Sciatic nerve (tissue), 2 donors: ENCODE data around the gene UBE4B. TPM values are rescaled to one million over a fixed set of nuclear protein-coding genes. Genes with fewer than 3 reads are reported as not detected.
"Not testable (repeated sequence)": the region's sequence is repeated elsewhere in the genome, so short reads cannot be mapped to it uniquely, and the experiment has no call there.

Source experiments
- ATAC-seq: fragments of 200-7000 bp; cut with Tn5 transposase; one replicate; pipeline ENCODE4 v1.9.1; 2020; ENCODE audit warnings: mild to moderate bottlenecking, moderate library complexity
- DNase-seq: peaks from one replicate; pipeline ENCODE4 v3.0.0-alpha.2; 2020; ENCODE audit warnings: low spot score
- intact Hi-C: fragments of 100-400 bp; cut with DNase I; formaldehyde crosslinking; loops from one replicate; pipeline ENCODE4 v1.14.2; 2022
- total RNA-seq: library from RNA; stranded (reverse); fragmentation: NEBNext Ultra II Directional; extraction: Animal tissue kit (Norgen Biotek cat#: 25700); gene quantifications from one replicate; pipeline ENCODE4 v1.2.1, GENCODE V29; 2021
- donor health status: DM: no; HTN: no; CAD: no.
- donor health status: DM: no; HTN: no; CAD: no.

Gene UBE4B
- total RNA-seq, 1 donor from 2014 or later = 42.5 TPM

DNA sequence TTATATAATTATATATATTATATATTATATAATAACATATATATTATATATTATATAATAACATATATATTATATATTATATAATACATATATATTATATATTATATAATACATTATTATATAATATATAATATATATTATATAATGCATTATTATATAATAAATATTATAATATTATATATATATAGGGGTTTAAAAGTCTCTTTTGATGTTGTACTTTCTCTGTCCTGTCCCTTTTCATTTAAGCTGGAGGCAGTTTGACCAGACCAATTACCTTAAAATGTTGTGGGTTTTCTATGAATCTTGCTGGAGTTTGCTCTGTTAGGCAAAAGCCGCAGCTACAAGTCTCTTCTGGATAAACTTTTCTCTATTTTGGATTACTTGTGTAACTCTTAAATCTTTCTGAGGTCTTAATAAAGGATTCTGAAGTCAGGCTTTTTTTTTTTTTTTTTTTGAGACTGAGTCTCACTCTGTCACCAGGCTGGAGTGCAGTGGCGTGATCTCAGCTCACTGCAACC is 155.4 kb downstream of the UBE4B start:
- DNase-seq = no peak
- no peak for ATAC-seq
- intact Hi-C loops = no loop called here

DNA sequence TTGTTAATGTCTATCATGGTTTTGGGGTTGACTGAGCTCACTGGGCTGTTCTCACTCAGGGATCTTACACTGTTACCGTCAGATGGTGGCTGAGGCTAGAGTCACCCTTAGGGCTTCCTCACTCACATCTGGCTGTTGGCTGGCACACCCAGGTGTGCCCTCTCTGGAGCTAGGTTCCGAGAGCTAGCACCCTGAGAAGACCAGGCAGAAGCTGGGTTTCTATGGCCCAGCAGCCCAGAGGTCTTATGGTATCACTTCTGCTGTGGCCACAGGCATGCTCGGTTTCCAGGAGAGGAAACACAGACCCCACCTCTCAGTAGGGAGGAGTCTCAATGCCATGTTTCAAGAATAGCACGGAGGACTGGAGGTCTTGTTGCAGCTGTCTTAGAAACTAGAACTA is 156.9 kb downstream of the UBE4B start:
- ATAC-seq = no peak
- intact Hi-C loops = no loop called here
- no peak for DNase-seq

DNA sequence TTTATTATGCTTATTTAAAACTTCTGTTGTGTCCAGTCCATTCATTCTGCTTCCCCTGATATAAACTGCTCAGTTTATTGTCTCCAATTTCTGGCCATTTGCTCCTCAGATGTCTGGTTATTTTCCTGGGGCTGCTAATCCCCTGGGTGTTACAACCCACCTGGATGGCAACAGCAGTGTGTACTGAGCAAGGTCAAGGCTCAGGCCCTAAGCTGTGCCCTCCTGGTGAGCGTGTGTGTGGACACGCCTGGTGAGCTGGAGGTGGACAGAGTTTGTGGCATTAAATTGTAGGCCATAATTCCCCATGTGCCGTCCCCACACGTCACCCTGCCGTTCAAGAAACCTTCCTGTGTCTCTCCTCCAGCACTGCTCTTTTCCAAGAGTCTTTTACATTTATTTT is 159.5 kb downstream of the UBE4B start:
- intact Hi-C loops = no loop called here
- no peak for DNase-seq
- no peak for ATAC-seq

DNA sequence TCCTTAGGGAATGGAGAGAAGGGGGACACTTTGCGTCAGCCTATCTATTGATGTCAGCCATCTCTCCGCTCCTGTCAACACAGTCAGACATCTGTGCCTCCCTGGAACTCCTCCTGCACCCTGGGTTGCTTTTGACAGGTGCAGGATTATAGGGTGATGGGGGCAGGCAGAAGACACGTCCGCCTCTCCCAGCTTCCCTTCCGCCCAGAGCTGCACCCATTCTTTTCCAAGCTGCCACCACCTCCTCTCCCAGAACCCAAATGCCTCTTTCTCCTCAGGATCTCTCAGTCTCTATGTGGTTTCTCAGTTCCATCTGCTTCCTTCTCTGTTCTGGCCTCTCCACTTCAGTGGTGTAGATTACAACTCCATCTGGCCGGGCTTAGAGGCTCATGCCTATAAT is 160.5 kb downstream of the UBE4B start:
- DNase-seq = no peak

DNA sequence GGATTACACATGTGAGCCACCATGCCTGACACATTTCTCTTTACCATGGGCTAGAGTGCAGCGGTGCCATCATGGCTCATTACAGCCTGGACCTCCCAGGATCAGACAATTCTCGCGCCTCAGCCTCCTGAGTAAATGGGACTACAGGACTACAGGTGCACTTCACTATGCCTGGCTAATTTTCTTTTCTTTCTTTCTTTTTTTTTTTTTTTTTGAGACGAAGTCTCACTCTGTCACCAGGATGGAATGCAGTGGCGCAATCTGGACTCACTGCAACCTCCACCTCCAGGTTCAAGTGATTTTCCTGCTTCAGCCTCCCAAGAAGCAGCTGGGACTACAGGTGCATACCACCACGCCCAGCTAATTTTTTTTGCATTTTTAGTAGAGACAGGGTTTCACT is 162.8 kb downstream of the UBE4B start:
- ATAC-seq (no peak), DNase-seq (no peak)
- intact Hi-C loops = no loop called here

More for the DNA sequence above, 160.5 kb downstream of the UBE4B start:
- intact Hi-C loops = no loop called here
- no peak for ATAC-seq

DNA sequence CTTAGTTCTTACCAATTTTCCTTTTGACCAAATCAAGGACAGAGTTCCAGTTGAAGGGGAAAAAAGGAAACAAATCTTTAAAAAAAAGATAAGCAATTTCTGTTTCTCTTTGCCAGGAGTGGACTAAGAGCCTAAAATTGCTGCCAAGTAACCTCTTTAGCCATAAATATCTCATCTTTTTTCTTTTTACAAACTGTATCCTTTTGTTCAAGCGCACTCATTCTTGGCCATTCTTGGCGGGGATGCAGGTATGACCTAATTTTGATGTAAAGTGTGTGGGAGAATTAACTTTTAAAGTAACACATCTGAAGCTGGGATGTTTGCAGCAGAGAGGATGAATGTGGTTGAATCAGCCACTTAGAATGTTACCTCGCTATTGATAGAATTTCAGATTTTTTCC is 164.2 kb downstream of the UBE4B start:
- ATAC-seq (no peak), DNase-seq (no peak)
- intact Hi-C loops = no loop called here

DNA sequence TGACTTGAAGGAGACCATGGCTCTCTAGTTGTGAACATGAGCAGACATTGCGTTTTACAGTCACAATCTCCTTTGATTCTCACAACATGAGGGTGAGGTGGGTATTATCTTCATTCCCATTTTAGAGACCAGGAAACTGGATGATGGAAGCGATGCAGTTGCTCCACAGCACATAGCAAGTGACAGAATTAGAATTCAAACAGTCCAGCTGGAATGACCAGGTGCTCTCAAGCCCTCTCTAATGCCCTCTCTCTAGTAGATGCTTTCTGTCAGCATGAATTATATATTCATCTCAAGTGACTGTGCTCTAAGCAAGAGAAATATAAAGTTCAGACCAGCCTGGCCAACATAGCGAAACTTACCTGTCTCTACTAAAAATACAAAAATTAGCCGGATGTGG is 167.9 kb downstream of the UBE4B start:
- DNase-seq (no peak), ATAC-seq (no peak)
- intact Hi-C loops = no loop called here

DNA sequence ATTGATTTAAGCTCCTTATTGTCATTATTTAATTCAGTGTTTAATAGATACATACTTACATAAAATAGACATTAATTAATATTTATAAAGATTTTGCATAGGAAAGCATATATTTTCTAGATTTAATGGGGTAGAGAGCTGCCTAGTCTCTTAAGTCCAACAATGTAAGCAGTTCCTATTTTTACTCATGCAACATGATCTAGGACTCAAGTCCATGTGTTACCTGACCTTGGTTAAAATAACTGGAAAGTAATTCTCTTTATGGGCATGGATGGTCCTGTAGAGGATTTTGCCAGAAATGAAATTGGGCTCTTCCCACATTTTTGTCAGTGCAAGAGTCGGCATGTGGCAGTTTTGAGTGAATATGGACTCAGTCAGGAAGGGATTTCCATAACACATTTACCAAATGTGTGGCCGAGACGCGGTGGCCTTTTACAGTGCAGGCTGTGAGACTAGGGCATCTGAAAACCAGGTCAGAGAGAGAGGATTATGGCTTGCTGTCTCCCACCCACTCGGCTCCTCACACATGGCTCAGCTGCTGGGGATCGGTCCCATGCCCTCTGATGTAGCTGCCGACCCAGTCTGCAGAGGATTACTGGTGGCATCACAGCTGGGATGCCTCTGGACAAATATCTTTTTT is 171.4 kb downstream of the UBE4B start:
- DNase-seq (no peak), ATAC-seq (no peak)
- intact Hi-C loops = no loop called here

DNA sequence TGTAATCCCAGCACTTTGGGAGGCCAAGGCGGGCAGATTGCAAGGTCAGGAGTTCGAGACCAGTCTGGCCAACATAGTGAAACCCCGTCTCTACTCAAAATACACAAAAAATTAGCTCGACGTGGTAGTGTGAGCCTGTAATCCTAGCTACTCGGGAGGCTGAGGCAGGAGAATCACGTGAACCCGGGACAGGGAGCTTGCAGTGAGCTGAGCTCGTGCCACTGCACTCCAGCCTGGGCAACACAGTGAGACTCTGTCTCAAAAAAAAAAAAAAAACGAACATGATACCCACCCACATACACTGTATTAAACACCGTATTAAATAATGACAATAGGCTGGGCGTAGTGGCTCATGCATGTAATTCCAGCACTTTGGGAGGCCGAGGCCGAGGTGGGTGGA is 172.4 kb downstream of the UBE4B start:
- ATAC-seq, intact Hi-C loops, DNase-seq: not testable (repeated sequence)

DNA sequence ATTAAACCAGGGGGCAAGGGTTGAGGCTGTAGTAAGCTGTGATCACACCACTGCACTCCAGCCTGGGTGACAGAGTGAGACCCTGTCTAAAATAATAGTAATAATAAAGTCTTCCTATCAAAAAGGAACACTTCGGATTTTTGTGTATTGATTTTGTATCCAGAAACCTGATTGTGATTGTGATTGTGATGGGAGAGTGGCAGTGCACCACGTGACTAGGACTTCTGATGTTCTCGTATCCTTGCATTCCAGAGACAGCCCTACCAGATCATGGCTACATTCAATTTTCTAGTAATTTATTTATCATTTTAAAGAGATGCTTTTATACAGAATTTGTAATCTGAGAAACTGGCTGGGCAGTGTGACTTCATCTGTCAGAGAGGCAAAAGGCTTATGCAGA is 175.1 kb downstream of the UBE4B start:
- DNase-seq (no peak), ATAC-seq (no peak)
- intact Hi-C loops = no loop called here

DNA sequence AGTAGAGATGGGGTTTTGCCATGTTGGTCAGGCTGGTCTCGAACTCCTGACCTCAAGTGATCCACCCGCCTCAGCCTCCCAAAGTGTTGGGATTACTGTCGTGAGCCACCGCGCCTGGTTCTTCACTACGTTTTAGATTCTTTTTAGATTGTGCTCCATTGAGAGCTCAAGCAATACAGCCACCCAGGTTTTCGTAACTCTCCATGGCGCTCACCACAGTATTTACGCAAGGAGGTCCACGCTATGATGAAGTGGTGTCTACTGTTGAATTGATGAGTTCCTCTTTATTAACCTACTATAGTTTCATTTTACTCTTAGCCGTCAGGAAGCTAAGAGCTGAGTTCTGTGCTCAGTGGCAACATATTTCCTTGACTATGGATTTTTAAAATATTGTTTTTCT is 175.8 kb downstream of the UBE4B start:
- DNase-seq (no peak), ATAC-seq (no peak)
- intact Hi-C loops = no loop called here

DNA sequence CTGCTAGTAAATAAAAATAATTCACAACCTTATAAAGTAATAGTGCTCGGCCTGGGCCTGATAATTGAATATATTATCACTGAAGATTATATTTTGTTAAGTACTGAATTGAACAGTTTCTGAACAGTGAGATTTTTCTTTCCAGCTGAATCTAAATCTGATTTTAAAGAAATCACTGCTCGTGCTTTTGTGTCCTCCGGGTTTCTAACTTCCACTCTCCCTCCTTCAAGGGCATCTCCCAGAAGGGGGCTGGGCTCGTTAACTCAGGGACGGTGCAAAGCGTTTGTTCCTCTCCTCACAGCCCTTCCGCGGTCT is 176.8 kb downstream of the UBE4B start:
- no peak for DNase-seq
- intact Hi-C loops = no loop called here
- no peak for ATAC-seq

DNA sequence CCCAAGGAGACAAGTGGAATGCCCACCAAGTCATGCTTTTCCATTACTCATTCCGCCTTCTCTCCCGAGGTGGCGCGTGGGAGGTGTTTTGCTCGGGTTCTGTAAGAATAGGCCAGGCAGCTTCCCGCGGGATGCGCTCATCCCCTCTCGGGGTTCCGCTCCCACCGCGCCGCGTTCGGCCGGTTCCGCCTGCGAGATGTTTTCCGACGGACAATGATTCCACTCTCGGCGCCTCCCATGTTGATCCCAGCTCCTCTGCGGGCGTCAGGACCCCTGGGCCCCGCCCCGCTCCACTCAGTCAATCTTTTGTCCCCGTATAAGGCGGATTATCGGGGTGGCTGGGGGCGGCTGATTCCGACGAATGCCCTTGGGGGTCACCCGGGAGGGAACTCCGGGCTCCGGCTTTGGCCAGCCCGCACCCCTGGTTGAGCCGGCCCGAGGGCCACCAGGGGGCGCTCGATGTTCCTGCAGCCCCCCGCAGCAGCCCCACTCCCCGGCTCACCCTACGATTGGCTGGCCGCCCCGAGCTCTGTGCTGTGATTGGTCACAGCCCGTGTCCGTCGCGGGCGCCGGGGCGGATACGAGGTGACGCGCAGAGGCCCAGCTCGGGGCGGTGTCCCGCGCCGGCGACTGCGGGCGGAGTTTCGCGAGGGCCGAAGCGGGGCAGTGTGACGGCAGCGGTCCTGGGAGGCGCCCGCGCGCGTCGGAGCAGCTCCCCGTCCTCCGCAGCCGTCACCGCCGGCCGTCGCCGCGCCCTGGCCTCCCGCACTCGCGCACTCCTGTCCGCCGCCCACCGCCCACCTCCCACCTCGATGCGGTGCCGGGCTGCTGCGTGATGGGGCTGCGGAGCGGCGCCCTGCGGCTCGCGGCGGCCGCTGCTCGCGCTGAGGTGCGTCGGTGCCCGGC is 177.4 kb downstream of the UBE4B start, which contains the start of gene KIF1B:
Gene KIF1B, plus strand, starts transcription at position 666 of the 906 bp plus-strand sequence. CDS start 21,759 bp downstream, outside the sequence.
- intact Hi-C loops = loop anchor here (5.0 to 10.0 kb wide), 2 partner anchors 125 to 143 kb away; no protein-coding TSS in a partner anchor
- ATAC-seq (peak; percentile 99), DNase-seq (peak; percentile 99)

DNA sequence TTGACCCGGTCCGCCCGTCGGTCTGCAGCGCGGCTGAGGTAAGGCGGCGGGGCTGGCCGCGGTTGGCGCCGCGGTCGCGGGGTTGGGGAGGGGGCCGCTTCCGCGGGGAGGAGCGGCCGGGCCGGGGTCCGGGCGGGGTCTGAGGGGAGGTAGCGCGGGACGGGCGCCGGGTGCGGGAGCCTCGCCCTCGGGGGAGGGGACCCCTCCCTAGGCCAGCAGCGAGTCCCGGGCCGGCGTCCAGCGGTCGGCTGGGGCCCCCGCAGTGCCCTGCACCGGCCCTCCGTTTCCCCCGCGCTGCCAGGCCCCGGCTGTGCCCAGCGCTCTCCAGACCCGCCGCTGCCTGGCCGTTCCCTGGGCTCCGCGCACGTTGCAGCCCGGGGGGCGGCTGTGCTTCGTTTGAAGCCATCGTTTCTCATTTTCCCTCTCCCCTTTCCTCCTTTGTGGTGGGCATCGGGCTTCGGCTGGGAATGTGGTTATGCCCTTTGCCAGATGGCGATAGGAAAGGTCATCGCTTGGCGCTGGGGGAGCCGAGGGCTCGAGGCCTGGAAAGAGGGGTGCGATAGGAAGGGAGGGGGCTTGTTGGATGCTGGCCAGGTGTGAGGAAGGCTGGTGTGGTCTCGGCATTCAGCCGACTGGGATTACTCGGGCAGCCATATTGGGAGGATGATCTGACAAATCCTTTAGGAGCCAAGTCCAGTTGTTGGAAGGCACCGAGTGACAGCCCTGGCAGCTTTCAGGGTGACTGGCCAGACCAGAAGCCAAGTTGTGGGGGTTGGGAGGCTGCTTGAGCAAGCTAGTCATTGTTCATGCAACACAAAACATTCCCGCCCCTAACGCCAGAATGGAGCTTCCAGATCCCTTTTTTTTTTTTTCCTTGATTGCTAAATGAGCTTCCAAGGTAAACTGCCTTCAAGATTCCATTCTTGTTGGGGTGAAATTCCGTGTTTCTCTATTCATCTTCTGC is 178.4 kb downstream of the UBE4B start:
- ATAC-seq (peak; percentile 67), DNase-seq (peak; percentile 92)
- intact Hi-C loops = loop anchor here (5.0 to 10.0 kb wide), 2 partner anchors 124 to 144 kb away; no protein-coding TSS in a partner anchor

DNA sequence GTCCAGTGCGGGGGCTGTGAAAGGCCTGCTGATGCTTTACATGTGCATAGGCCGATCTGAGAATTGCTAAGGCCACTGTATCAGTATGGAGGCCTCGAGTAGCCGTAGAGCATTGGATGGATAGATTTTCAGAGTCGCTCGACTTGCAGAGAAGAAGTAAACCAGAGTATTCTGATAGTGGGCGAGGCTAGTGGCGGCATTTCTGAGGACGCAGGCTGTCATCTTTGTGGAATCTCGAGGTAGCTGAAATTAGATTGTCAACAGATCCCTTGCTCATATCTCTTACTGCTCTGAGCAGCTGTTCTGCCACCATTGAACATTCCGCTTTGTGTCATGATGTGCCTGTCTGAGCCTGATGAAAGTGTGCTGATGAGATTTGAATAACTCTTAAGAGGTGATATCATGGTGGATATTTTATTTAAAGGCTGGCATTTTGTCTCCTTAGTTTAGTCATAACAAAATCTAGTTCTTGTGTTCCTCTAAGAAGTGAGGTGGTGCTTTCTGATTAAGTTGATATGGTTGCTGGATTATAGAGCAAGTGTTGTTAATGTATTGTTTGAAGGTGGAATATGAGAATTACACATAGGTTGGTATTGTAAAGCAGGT is 179.2 kb downstream of the UBE4B start:
- DNase-seq (no peak), ATAC-seq (peak; percentile 0)
- intact Hi-C loops = loop anchor here (5.0 to 10.0 kb wide), 2 partner anchors 123 to 145 kb away; no protein-coding TSS in a partner anchor

DNA sequence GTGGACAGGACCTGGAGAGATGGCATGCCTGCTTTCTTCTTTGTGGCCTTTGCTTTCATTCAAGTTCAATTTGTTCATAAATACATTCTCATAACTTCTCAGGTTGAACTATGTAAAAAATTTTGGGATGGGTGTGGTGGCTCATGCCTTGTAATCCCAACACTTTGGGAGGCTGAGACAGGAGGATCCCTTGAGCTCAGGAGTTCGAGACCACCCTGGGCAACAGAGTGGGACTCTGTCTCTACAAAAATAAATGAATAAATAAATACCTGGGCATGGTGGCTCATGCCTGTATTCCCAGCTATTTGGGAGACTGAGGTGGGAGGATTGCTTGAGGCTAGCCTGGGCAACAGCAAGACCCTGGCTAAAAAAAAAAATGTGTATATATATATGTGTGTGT is 179.7 kb downstream of the UBE4B start:
- ATAC-seq (no peak), DNase-seq (no peak)
- intact Hi-C loops = loop anchor here (5.0 to 10.0 kb wide), 2 partner anchors 122 to 145 kb away; no protein-coding TSS in a partner anchor

DNA sequence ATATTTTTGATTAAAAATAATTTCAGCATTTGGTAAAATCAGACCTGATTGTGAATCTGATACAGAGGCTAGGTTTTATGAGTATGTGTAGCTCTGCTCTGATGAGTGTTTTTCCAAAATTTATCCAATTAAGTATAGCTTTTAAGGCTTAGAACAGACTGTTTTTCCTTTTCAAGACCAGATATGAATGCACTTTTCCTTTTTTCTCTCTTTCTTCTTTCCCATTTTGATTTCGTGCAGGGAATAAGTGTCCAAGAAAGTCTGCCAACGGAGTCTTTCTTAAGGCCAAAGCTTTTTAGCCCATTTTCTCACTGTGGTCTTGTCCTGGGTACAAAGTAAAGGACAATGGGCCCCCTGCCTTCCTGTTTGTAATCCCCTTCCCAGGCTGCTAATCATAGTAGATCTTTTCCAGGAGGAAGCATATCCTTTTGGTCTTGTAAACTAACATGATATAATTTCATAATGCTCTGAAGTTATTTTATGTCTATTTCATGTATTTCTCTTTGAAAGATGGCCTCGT is 180.5 kb downstream of the UBE4B start:
- intact Hi-C loops = loop anchor here (5.0 to 10.0 kb wide), 2 partner anchors 122 to 146 kb away; no protein-coding TSS in a partner anchor
- no peak for DNase-seq
- ATAC-seq = no peak

DNA sequence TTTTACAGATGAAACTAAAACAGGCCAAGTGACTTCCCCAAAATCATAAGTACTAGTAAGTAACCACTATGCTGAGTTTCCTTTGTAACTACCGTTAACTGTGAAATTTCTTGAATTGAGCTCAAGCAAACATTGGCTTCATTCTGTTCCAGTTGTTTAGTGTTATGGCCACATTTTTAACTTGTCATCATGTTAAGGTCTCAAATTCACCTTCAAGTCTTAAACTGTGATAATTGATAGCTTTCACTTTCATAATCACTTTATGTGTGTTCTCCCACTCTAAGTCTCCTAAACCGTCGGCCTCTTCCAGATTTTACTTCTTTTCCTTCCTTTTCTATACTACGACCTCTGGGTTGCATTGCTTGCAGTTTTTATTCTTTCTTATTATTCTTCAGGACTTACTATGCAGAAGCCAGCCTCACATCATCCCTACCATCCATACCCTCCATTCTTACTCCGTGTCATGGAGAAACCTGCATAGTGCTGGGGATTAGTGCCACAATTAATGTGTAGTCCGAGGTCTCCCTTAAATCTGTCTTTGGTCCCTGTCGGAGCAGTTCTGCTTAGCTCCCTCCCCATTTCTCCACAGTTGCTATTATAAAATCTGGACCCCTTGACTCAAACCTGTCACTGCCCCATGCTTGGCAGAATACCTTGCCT is 183.5 kb downstream of the UBE4B start:
- intact Hi-C loops = loop anchor here (10.0 kb wide), 1 partner anchor 119 kb away; no protein-coding TSS in a partner anchor
- no peak for ATAC-seq
- no peak for DNase-seq
